NT2/D1 (cell line): ENCODE data around the gene IMMP2L.

ENCODE experiments used
- SUZ12 ChIP-seq: IDR thresholded peaks from 2 replicates; pipeline ENCODE4 v1.6.1; 2011; ENCODE audit not compliant: insufficient read length, insufficient read depth; ENCODE audit errors: extremely low read depth
- YY1 ChIP-seq: IDR thresholded peaks from 2 replicates; pipeline ENCODE4 v1.6.1; 2011; ENCODE audit not compliant: insufficient read length, insufficient read depth
- ZNF274 ChIP-seq: IDR thresholded peaks from 2 replicates; pipeline ENCODE4 v1.6.1; 2011; ENCODE audit warnings: mild to moderate bottlenecking, low read depth, low read length

GRCh38 chr7:111383133-111383532 lies 179.2 kb downstream of the IMMP2L start:
- TF ChIP-seq YY1 (no peak), ZNF274 (no peak), SUZ12 (no peak)
